SK-N-SH (cell line): ENCODE results near the gene GLS. TPM values are rescaled to one million over a fixed set of nuclear protein-coding genes. Genes with fewer than 3 reads are reported as not detected.

ENCODE experiments used
- CTCF ChIA-PET: fragments of 300-600, 350-600 bp; formaldehyde crosslinking; extraction: SDS; loops from one replicate; lab custom pipeline; 2021; lab: Yijun Ruan, JAX
- POLR2A ChIA-PET: fragments of 350-600 bp; sonication (Branson Sonifier 250); formaldehyde crosslinking; extraction: SDS; loops from one replicate; lab custom pipeline; 2020; ENCODE audit warnings: antibody characterized with exemption, inconsistent platforms; lab: Yijun Ruan, JAX
- DNase-seq: peaks from one replicate; pipeline ENCODE4 v3.0.0; 2012
- H2AFZ ChIP-seq: fragments of 200-600 bp; sonication (generic); 2 replicates; pipeline ENCODE4 v1.8.1; 2016; ENCODE audit warnings: antibody characterized with exemption, mild to moderate bottlenecking, low read depth
- H3F3A ChIP-seq: fragments of 200-600 bp; sonication (generic); replicated peaks from 2 replicates; pipeline ENCODE3; 2016; ENCODE audit warnings: antibody characterized with exemption, mild to moderate bottlenecking; ENCODE audit not compliant: insufficient read depth
- H3K27ac ChIP-seq, 2 experiments: fragments of 200-500 bp in 1 of 2; fragments of 200-600 bp in 1 of 2; sonication (Bioruptor generic) in 1 of 2; sonication (generic), shearing (Covaris generic) in 1 of 2; 2 replicates each; pipeline versions ENCODE4 v1.5.1 to v1.6.1; 2014 to 2016; ENCODE audit warnings: low read depth in 2 of 2, inconsistent platforms in 1 of 2, low read length in 1 of 2, mild to moderate bottlenecking in 1 of 2, mixed read lengths in 1 of 2
- H3K27me3 ChIP-seq: fragments of 200-600 bp; sonication (generic), shearing (Covaris generic); 2 replicates; pipeline ENCODE4 v1.6.1; 2016; ENCODE audit warnings: mixed run types; ENCODE audit not compliant: insufficient read depth
- H3K36me3 ChIP-seq, 2 experiments: fragments of 200-500 bp in 1 of 2; fragments of 200-600 bp in 1 of 2; sonication (Bioruptor generic) in 1 of 2; sonication (generic) in 1 of 2; replicated peaks in 1 of 2; 2 replicates each; pipeline versions ENCODE3 to v1.5.1; 2014 to 2016; ENCODE audit warnings: low read length in 1 of 2, mild to moderate bottlenecking in 1 of 2; ENCODE audit not compliant: insufficient read depth in 2 of 2, control insufficient read depth in 1 of 2
- H3K4me1 ChIP-seq, 2 experiments: fragments of 200-500 bp in 1 of 2; fragments of 200-600 bp in 1 of 2; sonication (Bioruptor generic) in 1 of 2; sonication (generic), shearing (Covaris generic) in 1 of 2; 2 replicates each; pipeline versions ENCODE4 v1.5.1 to v1.6.1; 2014 to 2016; ENCODE audit warnings: low read depth in 1 of 2, low read length in 1 of 2, mixed run types in 1 of 2; ENCODE audit not compliant: insufficient read depth in 2 of 2, control insufficient read depth in 1 of 2
- H3K4me2 ChIP-seq: fragments of 200-600 bp; sonication (generic), shearing (Covaris generic); 2 replicates; pipeline ENCODE4 v1.6.1; 2017; ENCODE audit warnings: mixed run types
- H3K4me3 ChIP-seq, 2 experiments: fragments of 200-500 bp in 1 of 2; fragments of 200-600 bp in 1 of 2; sonication (Bioruptor generic) in 1 of 2; sonication (generic), shearing (Covaris generic) in 1 of 2; 2 replicates each; pipeline versions ENCODE4 v1.5.1 to v1.8.1; 2014 to 2016; ENCODE audit warnings: low read depth in 2 of 2, inconsistent platforms in 1 of 2, low read length in 1 of 2, mild to moderate bottlenecking in 1 of 2, mixed read lengths in 1 of 2, moderate library complexity in 1 of 2
- H3K79me2 ChIP-seq: fragments of 200-600 bp; sonication (generic); 2 replicates; pipeline ENCODE4 v1.8.1; 2017; ENCODE audit warnings: mild to moderate bottlenecking; ENCODE audit not compliant: insufficient read depth
- H3K9ac ChIP-seq: fragments of 200-600 bp; sonication (generic); 2 replicates; pipeline ENCODE4 v1.6.1; 2017; ENCODE audit warnings: mixed run types
- H3K9me2 ChIP-seq: fragments of 200-600 bp; sonication (generic); 2 replicates; pipeline ENCODE4 v1.6.1; 2017; ENCODE audit warnings: mixed run types
- H3K9me3 ChIP-seq: fragments of 200-600 bp; sonication (generic); 2 replicates; pipeline ENCODE4 v1.6.1; 2017; ENCODE audit warnings: mixed run types, mild to moderate bottlenecking, moderate library complexity
- H4K20me1 ChIP-seq: fragments of 200-600 bp; sonication (generic); 2 replicates; pipeline ENCODE4 v1.6.1; 2017; ENCODE audit warnings: mild to moderate bottlenecking, mixed run types; ENCODE audit not compliant: insufficient read depth
- CHD2 ChIP-seq: fragments of 150-350 bp; IDR thresholded peaks from 2 replicates; pipeline ENCODE4 v1.6.1; 2018; ENCODE audit warnings: low read length; ENCODE audit not compliant: partially characterized antibody
- CTCF ChIP-seq: fragments of 200-600 bp; sonication (generic); IDR thresholded peaks from 2 replicates; pipeline ENCODE4 v1.6.1; 2017; ENCODE audit warnings: antibody characterized with exemption, mild to moderate bottlenecking, moderate library complexity
- EP300 ChIP-seq, 2 experiments: IDR thresholded peaks; 2 replicates each; pipeline versions ENCODE4 v1.4.0 to v1.6.1; 2012; ENCODE audit warnings: borderline replicate concordance in 1 of 2, low read depth in 1 of 2, low read length in 1 of 2
- GABPA ChIP-seq: IDR thresholded peaks from 2 replicates; pipeline ENCODE4 v1.4.0; 2012; ENCODE audit warnings: low read depth, mild to moderate bottlenecking
- GATA2 ChIP-seq: sonication (generic); formaldehyde crosslinking; IDR thresholded peaks from 2 replicates; pipeline ENCODE4 v1.5.0; 2020; ENCODE audit warnings: mild to moderate bottlenecking, missing genetic modification reagents
- MEF2A ChIP-seq: IDR thresholded peaks from 2 replicates; pipeline ENCODE4 v1.4.0; 2012; ENCODE audit warnings: low read depth, borderline replicate concordance
- MXI1 ChIP-seq: IDR thresholded peaks from 2 replicates; pipeline ENCODE4 v1.6.1; 2012; ENCODE audit warnings: mild to moderate bottlenecking, low read depth, low read length, improper control_type of control experiment
- NFIC ChIP-seq: IDR thresholded peaks from 2 replicates; pipeline ENCODE4 v1.4.0; 2012; ENCODE audit warnings: borderline replicate concordance
- POLR2AphosphoS5 ChIP-seq: IDR thresholded peaks from 2 replicates; pipeline ENCODE4 v1.6.1; 2012; ENCODE audit warnings: low read depth, low read length
- RCOR1 ChIP-seq: fragments of 150-350 bp; IDR thresholded peaks from 2 replicates; pipeline ENCODE4 v1.6.1; 2017; ENCODE audit warnings: antibody characterized with exemption, low read length
- REST ChIP-seq: IDR thresholded peaks from 2 replicates; pipeline ENCODE4 v1.6.1; 2012; ENCODE audit warnings: mild to moderate bottlenecking, low read depth, low read length, moderate library complexity
- RFX5 ChIP-seq: IDR thresholded peaks from 2 replicates; pipeline ENCODE4 v1.6.1; 2012; ENCODE audit warnings: mild to moderate bottlenecking, improper control_type of control experiment, low read length
- RXRA ChIP-seq: IDR thresholded peaks from 2 replicates; pipeline ENCODE4 v1.4.0; 2012; ENCODE audit warnings: low read depth, mild to moderate bottlenecking, borderline replicate concordance
- SIN3A ChIP-seq: IDR thresholded peaks from 2 replicates; pipeline ENCODE4 v1.6.1; 2012; ENCODE audit warnings: low read depth, mild to moderate bottlenecking, low read length, moderate library complexity, borderline replicate concordance
- TAF1 ChIP-seq: IDR thresholded peaks from 2 replicates; pipeline ENCODE4 v1.6.1; 2012; ENCODE audit warnings: low read depth, mild to moderate bottlenecking, low read length, moderate library complexity, borderline replicate concordance
- TCF12 ChIP-seq: IDR thresholded peaks from 2 replicates; pipeline ENCODE4 v1.4.0; 2012
- TEAD4 ChIP-seq: IDR thresholded peaks from 2 replicates; pipeline ENCODE4 v1.4.0; 2012; ENCODE audit warnings: mild to moderate bottlenecking, borderline replicate concordance; ENCODE audit not compliant: insufficient read depth
- USF1 ChIP-seq: IDR thresholded peaks from 2 replicates; pipeline ENCODE4 v1.4.0; 2012; ENCODE audit warnings: low read depth, borderline replicate concordance
- USF2 ChIP-seq: fragments of 150-350 bp; IDR thresholded peaks from 2 replicates; pipeline ENCODE4 v1.6.1; 2017; ENCODE audit warnings: antibody characterized with exemption, low read length, low read depth, borderline replicate concordance
- ZBTB33 ChIP-seq: IDR thresholded peaks from 2 replicates; pipeline ENCODE4 v1.4.0; 2012; ENCODE audit warnings: low read depth, borderline replicate concordance
- WGBS: methylation state at CpG from one replicate; pipeline ENCODE4 v1.1.6; 2017; ENCODE audit warnings: low lambda C conversion rate; 5-methylcytosine and 5-hydroxymethylcytosine counted together
- polyA plus RNA-seq, 3 experiments: library from polyadenylated mRNA; depleted of rRNA; stranded (reverse); fragments of >200 nt; gene quantifications; 2 replicates each; pipeline ENCODE4 v1.2.3, GENCODE V29; 2012

Gene GLS
- polyA plus RNA-seq, 1 of the 3 experiments (the other 2 are of a cell fraction) = 37.2 TPM

- TF ChIP-seq EP300 (IDR thresholded peaks at IDR 0.05; ENCODE audit: borderline replicate concordance in 1 of 2, low read depth in 1 of 2, low read length in 1 of 2) = no peak
These were observed 68.0 kb downstream of the GLS start (continued) for GRCh38 chr2:190948671-190949070.

- H3K4me2 ChIP-seq = no peak overlapping the region
- H3K4me1 ChIP-seq = peaks cover 25 to 33% of the 10 kb centered on the region in 2 experiments
- H3K27ac ChIP-seq = no peak overlapping the region
- peaks cover 33% of the 10 kb centered on the region for H3F3A ChIP-seq
- ChIA-PET CTCF (interaction anchor here (1.0 to 1.1 kb wide), 3 partner anchors 15 to 214 kb away, joined by 3 to 4 read pairs (median 3); no protein-coding TSS in a partner anchor), POLR2A (no interaction called here)
- H2AFZ ChIP-seq = no peak overlapping the region
- H3K9me3 ChIP-seq = 0 out of 2 replicates have a peak, but pooled peaks cover 3% of the 10 kb centered on the region
- no peaks in the 10 kb centered on the region for H3K79me2 ChIP-seq
- H3K9ac ChIP-seq = no peak overlapping the region
- WGBS = 90% methylated on average over 3 of the region's 3 CpGs
- H3K9me2 ChIP-seq = no peaks in the 10 kb centered on the region
- DNase-seq = no peak
- no peaks in the 10 kb centered on the region for H3K36me3 ChIP-seq
- H4K20me1 ChIP-seq = no peaks in the 10 kb centered on the region
- no peaks in the 10 kb centered on the region for H3K27me3 ChIP-seq
- TF ChIP-seq USF1 (no peak), TEAD4 (no peak), CTCF (no peak), ZBTB33 (no peak), NFIC (no peak), CHD2 (no peak), RFX5 (no peak), USF2 (no peak), TAF1 (no peak), REST (no peak), MEF2A (no peak), GABPA (no peak), RCOR1 (no peak), RXRA (no peak), MXI1 (no peak), POLR2AphosphoS5 (no peak), GATA2 (CRISPR knock-in tag) (no peak), TCF12 (no peak), SIN3A (no peak)
- H3K4me3 ChIP-seq = no peak overlapping the region
These were observed 70.0 kb downstream of the GLS start for GRCh38 chr2:190950566-190950991.
